PC-3 (cell line): ENCODE data around the gene RDM1.

Source experiments
- CTCF ChIP-seq: fragments of 300-600 bp; sonication (generic); conservative IDR thresholded peaks from 2 replicates; pipeline ENCODE4 v1.5.1; 2017; ENCODE audit warnings: antibody characterized with exemption, low read depth, mild to moderate bottlenecking, low read length
- EZH2 ChIP-seq: fragments of 300-600 bp; sonication (generic); IDR thresholded peaks from one replicate; pipeline ENCODE4 v1.6.1; 2017; ENCODE audit warnings: antibody characterized with exemption, mild to moderate bottlenecking, low read length; ENCODE audit not compliant: unreplicated experiment
- EZH2phosphoT487 ChIP-seq: fragments of 300-600 bp; sonication (generic); IDR thresholded peaks from 2 replicates; pipeline ENCODE4 v1.6.1; 2018; ENCODE audit warnings: mild to moderate bottlenecking, antibody characterized with exemption, low read length, borderline replicate concordance

- no peak for TF ChIP-seq CTCF
- TF ChIP-seq EZH2 = no peak
- TF ChIP-seq EZH2phosphoT487 = no peak
These were observed 10.3 kb downstream of the RDM1 start for GRCh38 chr17:35920229-35920628.
